HPDE6-E6E7 (cell line): Measurements from ENCODE around the gene ALKAL2.
"Not testable (repeated sequence)": the region's sequence is repeated elsewhere in the genome, so short reads cannot be mapped to it uniquely, and the experiment has no call there.

ENCODE experiments used
- DNase-seq: peaks from one replicate; pipeline ENCODE4 v3.0.0; 2011; ENCODE audit warnings: missing footprints; ENCODE audit errors: extremely low spot score

The ALKAL2 gene, protein sequence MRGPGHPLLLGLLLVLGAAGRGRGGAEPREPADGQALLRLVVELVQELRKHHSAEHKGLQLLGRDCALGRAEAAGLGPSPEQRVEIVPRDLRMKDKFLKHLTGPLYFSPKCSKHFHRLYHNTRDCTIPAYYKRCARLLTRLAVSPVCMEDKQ

DNA sequence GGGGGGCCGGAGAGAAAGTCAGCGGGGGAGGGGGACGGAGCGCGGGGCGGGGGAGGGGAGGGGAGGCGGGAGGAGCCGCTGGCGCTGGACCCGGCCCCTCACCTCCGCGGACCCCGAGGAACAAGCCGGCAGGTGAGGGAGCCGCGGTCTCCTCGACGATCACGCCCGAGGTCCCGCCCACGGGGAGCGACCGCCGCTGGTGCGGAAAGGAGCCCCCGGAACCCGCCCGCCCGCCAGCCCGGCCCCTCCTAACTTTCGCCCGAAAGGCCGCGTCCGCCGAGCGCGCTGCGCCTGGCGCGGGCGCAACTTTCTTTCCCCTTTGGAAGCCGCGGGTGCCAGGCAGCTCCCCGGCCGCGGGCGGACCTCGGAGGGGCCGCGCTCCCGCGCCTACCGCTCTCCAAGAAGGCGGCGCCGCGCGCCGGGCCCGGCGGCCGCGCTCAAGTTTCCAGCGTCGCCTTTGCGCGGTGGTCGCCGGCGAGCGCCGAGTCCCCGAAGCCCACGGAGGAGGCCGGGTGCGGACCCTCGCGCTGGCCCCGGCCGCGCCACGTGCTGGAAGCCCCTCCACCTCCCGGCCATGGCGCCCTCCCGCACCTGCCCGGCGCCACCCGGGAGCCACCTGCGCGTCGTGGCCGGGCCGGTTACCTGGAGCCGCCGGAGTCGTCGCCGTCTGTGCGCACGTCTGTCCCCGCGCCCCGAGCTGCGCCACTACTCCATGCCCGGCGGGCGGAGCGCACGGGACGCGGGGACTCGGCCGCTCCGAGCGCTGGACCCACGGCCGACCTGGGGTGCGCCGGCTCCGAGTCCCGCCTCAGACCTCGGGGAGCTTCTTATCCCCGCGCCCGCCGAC is at the start of gene ALKAL2:
Gene ALKAL2 (minus strand): TSS at position 181 of the 847 bp plus-strand sequence. CDS start 256 bp downstream, outside the sequence.
- DNase-seq, result no peak

DNA sequence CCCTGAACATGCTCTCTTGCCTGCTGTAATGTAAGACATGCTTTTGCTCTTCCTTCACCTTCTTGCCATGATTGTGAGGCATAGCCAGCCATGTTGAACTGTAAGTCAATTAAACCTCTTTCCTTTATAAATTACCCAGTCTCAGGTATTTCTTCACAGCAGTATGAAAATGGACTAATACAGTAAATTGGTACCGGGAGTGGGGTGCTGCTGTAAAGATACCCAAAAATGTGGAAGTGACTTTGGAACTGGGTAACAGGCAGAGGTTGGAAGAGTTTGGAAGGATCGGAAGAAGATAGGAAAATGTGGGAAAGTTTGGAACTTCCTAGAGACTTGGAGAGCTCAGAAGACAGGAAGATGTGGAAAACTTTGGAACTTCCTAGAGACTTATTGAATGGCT is 49.1 kb upstream of the ALKAL2 start:
- DNase-seq, result not testable (repeated sequence)

- DNase-seq, result no peak
Measured at GRCh38 chr2:336360-336759, 48.5 kb upstream of the ALKAL2 start.

GRCh38 chr2:332592-332991 is 44.7 kb upstream of the ALKAL2 start:
- DNase-seq, result no peak

DNA sequence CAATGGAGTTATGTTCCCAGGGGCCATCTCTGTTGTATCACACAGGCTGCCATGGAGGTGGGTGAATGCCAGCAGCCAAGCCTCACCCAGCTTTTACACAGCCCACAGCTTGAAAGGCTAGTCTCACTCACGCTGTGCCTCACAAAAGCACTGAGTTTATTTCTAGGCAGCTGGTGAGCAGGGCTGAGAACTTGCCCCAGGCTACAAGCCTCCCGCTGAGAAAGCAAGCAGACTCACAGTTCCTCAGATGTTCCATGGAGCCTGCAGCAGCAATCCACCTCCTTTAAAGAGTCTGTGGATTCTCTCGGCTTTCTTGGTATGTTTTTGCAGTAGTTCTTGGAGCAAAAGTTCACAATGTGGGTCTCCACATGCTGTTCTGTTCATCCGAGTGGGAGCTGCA is 40.9 kb upstream of the ALKAL2 start:
- no peak for DNase-seq

- no peak for DNase-seq
Measured at GRCh38 chr2:323035-323434, 35.1 kb upstream of the ALKAL2 start.

GRCh38 chr2:322326-322725 is 34.4 kb upstream of the ALKAL2 start:
- no peak for DNase-seq

DNA sequence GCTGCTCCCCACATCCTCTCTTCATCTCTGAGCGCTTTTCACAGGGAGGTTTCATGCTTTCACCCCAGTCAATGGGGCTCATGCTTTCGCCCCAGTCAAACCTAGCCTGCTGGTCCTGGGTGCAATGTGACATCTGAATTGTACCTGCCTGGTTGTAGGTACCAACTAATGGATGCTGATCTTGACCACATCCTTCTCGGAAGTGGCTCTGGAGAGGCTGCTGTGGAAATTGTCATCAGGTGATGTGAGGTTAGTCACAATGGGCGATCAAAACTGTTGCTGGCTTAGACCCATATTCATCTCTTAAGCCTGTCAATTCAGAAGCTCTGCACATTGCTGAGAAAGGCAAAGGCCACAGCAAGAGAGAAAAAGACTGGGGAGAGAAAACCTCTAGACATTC is 32.7 kb upstream of the ALKAL2 start:
- no peak for DNase-seq

DNA sequence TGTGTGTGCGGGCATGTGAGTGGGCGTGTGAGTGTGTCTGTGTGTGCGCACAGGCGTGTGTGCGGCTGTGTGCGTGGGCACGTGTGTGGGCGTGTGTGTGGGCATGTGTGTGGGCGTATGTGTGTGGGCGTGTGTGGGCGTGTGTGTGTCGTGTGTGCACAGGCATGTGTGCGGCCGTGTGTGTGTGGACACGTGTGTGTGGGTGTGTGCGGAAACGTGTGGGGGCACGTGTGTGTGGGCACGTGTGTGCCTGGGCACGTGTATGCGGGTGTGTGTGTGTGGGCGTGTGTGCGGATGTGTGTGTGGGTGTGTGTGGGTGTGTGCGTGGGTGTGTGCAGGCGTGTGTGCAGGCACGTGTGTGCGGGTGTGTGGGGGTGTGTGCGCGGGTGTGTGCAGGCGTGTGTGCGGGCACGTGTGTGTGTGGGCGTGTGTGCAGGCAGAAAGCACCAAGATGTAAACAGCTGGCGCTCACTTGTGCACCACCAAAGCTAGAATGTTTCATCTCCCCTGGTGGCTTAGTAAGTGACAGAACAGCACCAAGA is 31.2 kb upstream of the ALKAL2 start:
- DNase-seq, result no peak

GRCh38 chr2:317501-318424 is 29.9 kb upstream of the ALKAL2 start:
- DNase-seq, result no peak

DNA sequence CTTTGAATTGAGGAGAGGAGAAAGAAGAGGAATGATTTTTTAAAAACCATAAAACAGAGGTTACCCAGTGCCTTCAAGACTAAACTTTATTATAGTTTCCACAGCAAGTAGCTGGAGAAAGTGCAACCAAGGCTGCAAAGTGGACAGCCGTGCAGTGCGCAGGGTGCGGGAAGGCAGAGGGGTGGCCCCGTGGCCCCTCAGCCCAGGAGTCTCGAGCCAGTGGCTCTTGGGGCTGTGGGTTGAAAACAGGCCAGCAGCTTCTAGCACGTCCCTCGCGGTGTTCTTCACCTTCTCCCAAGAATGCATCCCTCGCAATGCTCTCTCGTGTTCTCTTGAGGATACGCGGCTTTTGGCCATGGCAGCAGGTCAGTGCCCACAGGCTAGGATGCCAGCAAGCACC is 28.5 kb upstream of the ALKAL2 start:
- no peak for DNase-seq

DNA sequence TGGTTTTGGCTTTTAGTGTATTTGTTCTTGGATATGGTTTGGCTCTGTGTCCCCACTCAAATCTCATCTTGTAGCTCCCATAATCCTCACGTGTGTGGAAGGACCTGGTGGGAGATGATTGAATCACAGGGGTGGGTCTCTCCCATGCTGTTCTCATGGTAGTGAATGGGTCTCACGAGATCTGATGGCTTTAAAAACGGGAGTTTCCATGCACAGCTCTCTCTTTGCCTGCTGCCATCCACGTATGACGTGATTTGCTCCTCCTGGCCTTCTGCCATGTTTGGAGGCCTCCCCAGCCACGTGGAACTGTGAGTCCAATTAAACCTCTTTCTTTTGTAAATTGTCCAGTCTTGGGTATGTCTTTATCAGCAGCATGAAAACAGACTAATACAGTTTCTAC is 28.0 kb upstream of the ALKAL2 start:
- DNase-seq, result not testable (repeated sequence)

- DNase-seq, result no peak
Measured at GRCh38 chr2:314561-315336, 26.9 kb upstream of the ALKAL2 start.

- no peak for DNase-seq
Measured at GRCh38 chr2:313991-314390, 26.1 kb upstream of the ALKAL2 start.

DNA sequence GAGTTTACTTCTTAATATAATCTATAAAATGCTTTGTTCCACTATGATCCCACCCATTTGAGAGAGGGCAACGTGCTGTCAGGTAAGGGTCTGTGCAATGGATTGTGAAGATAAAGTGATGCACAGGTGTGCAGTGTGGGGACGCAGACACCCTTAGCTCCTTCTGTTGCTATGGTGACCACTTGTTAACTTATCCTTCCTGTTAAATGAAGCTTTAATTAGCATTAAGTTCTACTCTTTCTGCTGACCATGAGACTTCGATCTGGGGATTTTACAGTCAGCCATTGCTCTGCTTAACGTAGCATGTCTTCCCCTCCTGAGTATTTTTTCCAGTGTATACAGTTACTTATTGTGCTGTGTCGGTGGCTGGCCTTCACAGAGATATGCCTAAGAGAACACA is 23.1 kb upstream of the ALKAL2 start:
- no peak for DNase-seq

- no peak for DNase-seq
Measured at GRCh38 chr2:309954-310510, 22.1 kb upstream of the ALKAL2 start.

GRCh38 chr2:309148-309953 is 21.5 kb upstream of the ALKAL2 start:
- no peak for DNase-seq

DNA sequence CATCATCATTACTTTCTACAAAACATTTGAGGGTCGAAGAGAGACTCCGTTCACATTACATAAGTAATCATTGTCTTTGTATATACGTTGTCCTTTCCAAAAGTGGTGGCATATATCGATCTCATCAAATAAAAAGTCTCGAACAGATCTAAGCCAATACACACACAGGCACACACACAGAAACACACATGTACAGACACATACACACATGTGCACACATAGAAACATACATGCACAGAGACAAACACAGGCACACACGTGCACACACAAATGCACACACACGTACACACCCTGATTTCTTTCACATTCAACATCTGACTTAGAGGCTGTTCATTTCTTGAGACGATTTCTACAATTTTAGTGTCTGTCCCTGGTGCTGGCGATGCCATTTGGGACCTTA is 17.5 kb upstream of the ALKAL2 start:
- DNase-seq, result no peak

DNA sequence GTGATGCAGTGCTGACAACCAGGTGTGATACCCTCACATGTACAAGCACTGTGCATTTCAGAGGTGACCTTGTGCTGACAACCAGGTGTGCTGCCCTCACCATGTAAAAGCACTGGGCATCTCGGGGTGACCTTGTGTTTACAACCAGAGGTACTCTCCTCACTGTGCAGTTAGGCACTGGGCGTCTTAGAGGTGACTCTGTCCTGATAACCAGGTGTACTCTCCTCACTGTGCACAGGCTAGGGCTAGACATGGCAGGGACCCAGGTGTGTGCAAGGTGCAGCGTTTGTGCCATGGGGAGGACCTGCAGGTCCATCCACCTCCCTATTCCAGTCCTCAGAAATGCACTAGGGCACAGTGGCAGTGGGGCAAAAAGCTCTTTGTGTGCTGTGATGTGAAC is 8.5 kb upstream of the ALKAL2 start:
- DNase-seq, result no peak

- no peak for DNase-seq
Measured at GRCh38 chr2:295090-295489, 7.2 kb upstream of the ALKAL2 start.
